RPMI7951 (cell line): ENCODE measurements around the gene HAPSTR1. TPM values are rescaled to one million over a fixed set of nuclear protein-coding genes. Genes with fewer than 3 reads are reported as not detected.

Experiments used
- DNase-seq: peaks from one replicate; pipeline ENCODE4 v3.0.0-alpha.2; 2012; ENCODE audit warnings: low read depth
- total RNA-seq: library from RNA; depleted of rRNA; stranded (reverse); fragments of >200 nt; shearing (Covaris generic); gene quantifications from 2 replicates; pipeline ENCODE4 v1.2.3, GENCODE V29; 2014

HAPSTR1 gene
- total RNA-seq, 1 experiment from 2014 or later: 35.9 TPM

GRCh38 chr16:9096416-9096952, 5.0 kb downstream of the HAPSTR1 start:
- no peak for DNase-seq

- no peak for DNase-seq
These were observed 6.1 kb downstream of the HAPSTR1 start for GRCh38 chr16:9097266-9098219.

GRCh38 chr16:9098377-9099090, 7.1 kb downstream of the HAPSTR1 start:
- no peak for DNase-seq

GRCh38 chr16:9099131-9099625, 7.7 kb downstream of the HAPSTR1 start:
- DNase-seq: peak; percentile 43

- peak; percentile 79 for DNase-seq
These were observed 10.9 kb downstream of the HAPSTR1 start for GRCh38 chr16:9102379-9102778.

GRCh38 chr16:9102943-9103342, 11.5 kb downstream of the HAPSTR1 start:
- no peak for DNase-seq

GRCh38 chr16:9103546-9103945, 12.1 kb downstream of the HAPSTR1 start:
- DNase-seq: no peak

GRCh38 chr16:9105189-9105588, 13.7 kb downstream of the HAPSTR1 start:
- no peak for DNase-seq

GRCh38 chr16:9107025-9107970, 15.9 kb downstream of the HAPSTR1 start:
- peak; percentile 44 for DNase-seq

- no peak for DNase-seq
These were observed 17.8 kb downstream of the HAPSTR1 start for GRCh38 chr16:9109255-9109654.

- no peak for DNase-seq
These were observed 20.9 kb downstream of the HAPSTR1 start for GRCh38 chr16:9112166-9112843.

- DNase-seq: no peak
These were observed 21.4 kb downstream of the HAPSTR1 start for GRCh38 chr16:9112844-9113186.

- no peak for DNase-seq
These were observed 22.3 kb downstream of the HAPSTR1 start for GRCh38 chr16:9113707-9114106.

- DNase-seq: no peak
These were observed 22.7 kb downstream of the HAPSTR1 start for GRCh38 chr16:9114112-9114511.

- DNase-seq: no peak
These were observed 23.4 kb downstream of the HAPSTR1 start for GRCh38 chr16:9114842-9115241.

- no peak for DNase-seq
These were observed 23.8 kb downstream of the HAPSTR1 start for GRCh38 chr16:9115277-9115676.

GRCh38 chr16:9116141-9116540, 24.7 kb downstream of the HAPSTR1 start:
- no peak for DNase-seq

- no peak for DNase-seq
These were observed 26.7 kb downstream of the HAPSTR1 start for GRCh38 chr16:9118170-9118569.

GRCh38 chr16:9119795-9120194, 28.4 kb downstream of the HAPSTR1 start:
- peak; percentile 63 for DNase-seq

- DNase-seq: no peak
These were observed 30.9 kb downstream of the HAPSTR1 start for GRCh38 chr16:9122342-9122741.

GRCh38 chr16:9122969-9123368, 31.5 kb downstream of the HAPSTR1 start:
- no peak for DNase-seq
